Ovary (tissue), 9 donors: ENCODE results near the gene GPR21. TPM values are rescaled to one million over a fixed set of nuclear protein-coding genes. Genes with fewer than 3 reads are reported as not detected.

Experiments
- DNase-seq, 5 donors: peaks; one replicate each; pipeline ENCODE4 v3.0.0-alpha.2; 2019 to 2020
- H3K27ac ChIP-seq, 2 donors: fragments of 200-600 bp; one replicate each; pipeline versions ENCODE4 v1.5.1 to v1.8.0; 2019 to 2022
- H3K27me3 ChIP-seq: fragments of 200-600 bp; one replicate; pipeline ENCODE4 v1.8.0; 2022
- H3K36me3 ChIP-seq: fragments of 200-600 bp; sonication (generic); one replicate; pipeline ENCODE4 v1.5.1; 2019
- H3K4me1 ChIP-seq: one replicate; pipeline ENCODE4 v1.8.1; 2013; ENCODE audit warnings: mild to moderate bottlenecking, moderate library complexity; ENCODE audit not compliant: insufficient read depth
- H3K4me3 ChIP-seq: fragments of 200-600 bp; sonication (generic); one replicate; pipeline ENCODE4 v1.5.1; 2017
- H3K9me3 ChIP-seq, 2 donors: fragments of 200-600 bp in 1 of 2; sonication (generic) in 1 of 2; one replicate each; pipeline versions ENCODE4 v1.5.1 to v1.8.1; 2013 to 2019; ENCODE audit warnings: mild to moderate bottlenecking in 1 of 2, moderate library complexity in 1 of 2
- EP300 ChIP-seq: sonication (generic); formaldehyde crosslinking; IDR thresholded peaks from one replicate; pipeline ENCODE4 v1.6.1; 2017; ENCODE audit warnings: antibody characterized with exemption
- POLR2A ChIP-seq: fragments of 450-650 bp; IDR thresholded peaks from one replicate; pipeline ENCODE4 v1.6.1; 2017; ENCODE audit warnings: antibody characterized with exemption, mild to moderate bottlenecking, moderate library complexity
- WGBS, 3 donors: extraction: QIAGEN DNeasy Blood & Tissue Kit in 1 of 3; methylation state at CpG; one replicate each; pipeline versions ENCODE4 v1.1.5 to v1.1.7; 2013 to 2017; 5-methylcytosine and 5-hydroxymethylcytosine counted together
- intact Hi-C, 4 donors: fragments of 100-400 bp; cut with DNase I; formaldehyde crosslinking; loops; one replicate each; pipeline versions ENCODE4 v1.11.0 to v1.15.1; 2022 to 2023
- polyA plus RNA-seq, 2 donors: library from polyadenylated mRNA; stranded (reverse); fragments of 200-250 nt in 1 of 2; fragments of 350-450 nt in 1 of 2; fragmentation: Illumina TruSeq in 1 of 2; extraction: RNeasy Lipid Tissue Mini Kit (QIAGEN cat#74804) in 1 of 2; gene quantifications; one replicate each; pipeline ENCODE4 v1.2.3, GENCODE V29; 2013 to 2014
- total RNA-seq, 7 donors: library from RNA; depleted of rRNA in 2 of 7; stranded (reverse); fragments of >200 nt in 2 of 7; fragmentation: NEBNext Ultra II Directional in 3 of 7; extraction: Animal tissue kit (Norgen Biotek cat#: 25700) in 3 of 7; gene quantifications; one replicate each; pipeline versions ENCODE4 v1.1.0 to v1.2.4, GENCODE V29; 2016 to 2023
- TF ChIP-seq, protein P1 (sequence below), 3 donors: fragments of 450-650 bp in 2 of 3; fragments of 200-600 bp in 1 of 3; IDR thresholded peaks; one replicate each; pipeline versions ENCODE4 v1.5.1 to v1.8.0; 2016 to 2022; ENCODE audit warnings: antibody characterized with exemption in 3 of 3, mild to moderate bottlenecking in 1 of 3
- donor health status: DM: no; HTN: no; CAD: no; lungs with moderate emphysema.
- donor health status: DM: no; HTN: no; CAD: no.
- donor health status: Bipolar disorder and iron deficiency.
- donor health status: DM: yes; HTN: yes; CAD: no.
- donor health status: DM: no; HTN: no; CAD: no.
- donor health status: DM: yes; HTN: yes; CAD: no.

Gene GPR21
- total and polyA plus RNA-seq, 9 donors = 0.39 to 2.4 (median 1.7) TPM; not detected in 2

DNA sequence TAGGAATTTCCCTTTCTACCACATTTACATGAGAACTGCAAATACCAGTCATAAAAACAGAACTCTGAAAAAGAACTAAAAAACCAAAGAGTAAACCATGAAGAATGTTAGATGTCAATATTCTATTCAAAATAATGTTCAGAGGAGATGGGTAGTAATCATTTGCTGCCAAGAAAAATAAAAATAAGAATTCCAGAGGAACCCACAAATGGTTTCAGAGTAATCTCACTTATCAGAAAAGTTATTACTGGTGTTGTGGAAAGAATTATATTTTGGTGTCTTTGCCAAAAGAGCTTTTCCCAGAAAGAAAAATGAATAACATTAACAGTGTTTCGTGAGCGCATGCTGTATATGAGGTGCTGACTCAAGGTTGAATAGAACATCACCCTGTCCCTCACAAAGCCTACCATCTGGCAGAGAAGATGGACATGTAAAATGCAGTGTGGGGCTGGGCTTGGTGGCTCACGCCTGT lies 35.6 kb downstream of the GPR21 start:
- no peak overlapping the region for H3K27ac ChIP-seq
- intact Hi-C loops = no loop called here
- H3K4me3 ChIP-seq = no peak overlapping the region
- no peaks in the 10 kb centered on the region for H3K9me3 ChIP-seq
- H3K27me3 ChIP-seq = no peaks in the 10 kb centered on the region
- no peaks in the 10 kb centered on the region for H3K36me3 ChIP-seq
- H3K4me1 ChIP-seq = peaks cover 11% of the 10 kb centered on the region
- 9 to 23% (median 13%) methylated on average over 3 of the region's 3 CpGs for WGBS, 3 donors
- no peak for TF ChIP-seq POLR2A
- TF ChIP-seq, protein P1, sequence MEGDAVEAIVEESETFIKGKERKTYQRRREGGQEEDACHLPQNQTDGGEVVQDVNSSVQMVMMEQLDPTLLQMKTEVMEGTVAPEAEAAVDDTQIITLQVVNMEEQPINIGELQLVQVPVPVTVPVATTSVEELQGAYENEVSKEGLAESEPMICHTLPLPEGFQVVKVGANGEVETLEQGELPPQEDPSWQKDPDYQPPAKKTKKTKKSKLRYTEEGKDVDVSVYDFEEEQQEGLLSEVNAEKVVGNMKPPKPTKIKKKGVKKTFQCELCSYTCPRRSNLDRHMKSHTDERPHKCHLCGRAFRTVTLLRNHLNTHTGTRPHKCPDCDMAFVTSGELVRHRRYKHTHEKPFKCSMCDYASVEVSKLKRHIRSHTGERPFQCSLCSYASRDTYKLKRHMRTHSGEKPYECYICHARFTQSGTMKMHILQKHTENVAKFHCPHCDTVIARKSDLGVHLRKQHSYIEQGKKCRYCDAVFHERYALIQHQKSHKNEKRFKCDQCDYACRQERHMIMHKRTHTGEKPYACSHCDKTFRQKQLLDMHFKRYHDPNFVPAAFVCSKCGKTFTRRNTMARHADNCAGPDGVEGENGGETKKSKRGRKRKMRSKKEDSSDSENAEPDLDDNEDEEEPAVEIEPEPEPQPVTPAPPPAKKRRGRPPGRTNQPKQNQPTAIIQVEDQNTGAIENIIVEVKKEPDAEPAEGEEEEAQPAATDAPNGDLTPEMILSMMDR (IDR thresholded peaks at IDR 0.05) = no peak
- no peak for DNase-seq

DNA sequence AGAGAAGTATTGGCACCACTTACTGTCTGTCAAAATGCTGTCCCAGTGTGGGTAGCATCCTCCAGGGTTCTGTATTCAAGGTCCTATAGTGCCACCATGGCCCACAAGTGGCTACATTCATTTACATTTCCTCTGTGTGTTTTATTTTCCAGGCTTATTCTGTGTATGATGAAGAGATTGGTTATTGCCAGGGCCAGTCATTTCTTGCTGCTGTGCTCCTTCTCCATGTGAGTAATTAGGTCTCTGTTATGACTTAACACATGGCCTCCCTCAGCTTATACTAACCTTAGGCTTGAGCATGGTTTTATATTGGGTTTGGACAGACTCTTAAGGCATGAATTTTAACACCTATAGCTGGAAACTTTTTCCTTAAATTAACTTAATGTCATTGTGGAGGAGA lies 36.7 kb downstream of the GPR21 start:
- intact Hi-C loops = no loop called here
- TF ChIP-seq POLR2A (no peak), EP300 (no peak)
- TF ChIP-seq, protein P1 (IDR thresholded peaks at IDR 0.05) = no peak
- Histone ChIP-seq H3K9me3 (no peaks in the 10 kb centered on the region), H3K36me3 (no peaks in the 10 kb centered on the region), H3K27me3 (no peaks in the 10 kb centered on the region), H3K27ac (no peak overlapping the region), H3K4me3 (no peak overlapping the region), H3K4me1 (peaks cover 13% of the 10 kb centered on the region)
- DNase-seq = no peak

DNA sequence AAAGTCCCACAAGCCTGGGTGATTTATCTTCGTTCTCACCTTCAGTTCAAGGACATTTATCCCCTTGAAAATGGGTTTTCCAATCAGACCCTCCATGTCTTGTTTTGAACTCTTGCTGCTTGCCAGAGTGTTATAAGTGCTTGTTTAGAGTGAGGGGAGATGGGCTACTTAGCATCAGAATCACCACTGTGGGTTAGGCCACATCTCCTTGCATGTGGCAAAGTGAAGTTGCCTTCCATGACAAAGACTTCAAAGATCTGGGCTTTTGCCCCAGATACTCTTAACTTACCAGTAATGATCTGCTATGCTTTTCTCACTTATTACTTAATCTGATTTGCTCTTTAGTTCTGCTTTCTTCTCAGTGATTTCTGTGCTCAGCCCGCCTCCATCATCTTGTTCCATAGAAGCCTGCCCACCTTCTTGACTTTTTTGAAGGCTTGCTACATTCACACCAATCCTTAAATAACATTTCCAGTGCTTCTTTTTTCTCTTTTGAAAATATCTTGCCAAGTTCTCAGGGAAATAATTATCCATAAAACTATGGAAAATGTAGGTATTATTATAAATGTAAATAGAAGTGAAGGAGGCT lies 39.0 kb downstream of the GPR21 start:
- Histone ChIP-seq H3K4me3 (no peak overlapping the region), H3K27ac (no peak overlapping the region), H3K4me1 (peaks cover 13% of the 10 kb centered on the region), H3K36me3 (no peaks in the 10 kb centered on the region), H3K9me3 (no peaks in the 10 kb centered on the region), H3K27me3 (no peaks in the 10 kb centered on the region)
- 75 to 89% (median 78%) methylated on average over 2 of the region's 2 CpGs for WGBS, 3 donors
- intact Hi-C loops = no loop called here
- no peak for DNase-seq
- no peak for TF ChIP-seq POLR2A
- TF ChIP-seq EP300 = no peak
- TF ChIP-seq, protein P1 (IDR thresholded peaks at IDR 0.05) = no peak

DNA sequence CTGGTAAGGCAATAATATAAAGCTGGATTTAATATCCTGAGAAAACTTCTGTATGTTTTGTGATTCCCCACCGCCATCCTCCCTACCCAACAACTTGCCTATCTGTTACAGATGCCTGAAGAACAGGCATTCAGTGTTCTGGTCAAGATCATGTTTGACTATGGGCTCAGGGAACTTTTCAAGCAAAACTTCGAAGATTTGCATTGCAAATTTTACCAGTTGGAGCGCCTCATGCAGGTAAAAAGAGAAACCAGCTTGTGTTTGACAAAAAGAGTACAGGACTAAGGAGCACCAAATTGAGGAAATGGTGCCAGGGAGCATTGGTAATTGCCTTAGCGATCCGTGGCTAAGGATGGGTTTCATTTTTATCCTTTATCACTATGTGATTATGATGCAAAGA lies 40.0 kb downstream of the GPR21 start:
- WGBS, 3 donors = 72 to 79% (median 74%) methylated on average over 5 of the region's 5 CpGs

More for the DNA sequence above, 40.0 kb downstream of the GPR21 start:
- H3K4me3 ChIP-seq = no peak overlapping the region
- DNase-seq = no peak
- no peaks in the 10 kb centered on the region for H3K27me3 ChIP-seq
- intact Hi-C loops = no loop called here
- peak overlapping the region in 1 of 2 donors; percentile 16 for H3K27ac ChIP-seq
- H3K4me1 ChIP-seq = peaks cover 13% of the 10 kb centered on the region
- no peaks in the 10 kb centered on the region for H3K9me3 ChIP-seq
- no peaks in the 10 kb centered on the region for H3K36me3 ChIP-seq
- TF ChIP-seq POLR2A (no peak), EP300 (no peak)
- TF ChIP-seq, protein P1 (IDR thresholded peaks at IDR 0.05) = no peak
